GM19372 (cell line): ENCODE data around the gene SACM1L.
"Not testable (repeated sequence)": the region's sequence is repeated elsewhere in the genome, so short reads cannot be mapped to it uniquely, and the experiment has no call there.

Source experiments
- ATAC-seq: cut with Tn5 transposase; IDR thresholded peaks from one replicate; pipeline ENCODE4 v1.9.1; 2021; ENCODE audit warnings: mild to moderate bottlenecking, low read depth, moderate library complexity; ENCODE audit not compliant: unreplicated experiment

SACM1L gene

GRCh38 chr3:45690336-45691035 is 1.3 kb downstream of the SACM1L start:
- ATAC-seq: no peak

GRCh38 chr3:45691842-45692241 is 2.6 kb downstream of the SACM1L start:
- ATAC-seq: no peak

- no peak for ATAC-seq
Measured at GRCh38 chr3:45692866-45693265, 3.7 kb downstream of the SACM1L start.

DNA sequence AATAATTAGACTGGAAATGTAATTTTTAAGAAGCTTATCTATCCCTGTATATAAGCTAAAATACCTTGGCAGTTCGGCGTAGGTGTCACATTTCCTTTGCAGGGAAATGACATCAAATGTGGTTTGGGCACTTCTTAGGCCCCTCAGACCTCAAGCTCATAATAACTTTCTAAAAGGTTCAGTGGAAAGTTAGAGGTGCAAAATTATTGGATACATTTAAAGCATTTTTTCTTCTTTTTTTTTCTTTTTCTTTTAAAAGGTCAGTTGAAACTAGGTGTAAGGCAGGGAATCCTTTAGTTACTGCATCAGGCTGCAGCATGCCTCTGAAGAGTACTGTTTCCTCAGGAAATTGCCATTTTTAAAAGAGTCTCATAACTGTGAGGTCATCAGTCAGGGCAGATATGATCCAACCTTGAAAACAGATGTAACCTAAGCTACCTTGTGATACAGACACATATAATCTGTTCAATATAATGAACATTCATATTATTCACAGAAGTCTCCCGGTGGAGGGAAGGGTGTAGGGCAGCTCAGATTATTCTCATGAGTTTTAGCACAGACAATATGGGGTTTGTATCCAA is 4.8 kb downstream of the SACM1L start:
- no peak for ATAC-seq

DNA sequence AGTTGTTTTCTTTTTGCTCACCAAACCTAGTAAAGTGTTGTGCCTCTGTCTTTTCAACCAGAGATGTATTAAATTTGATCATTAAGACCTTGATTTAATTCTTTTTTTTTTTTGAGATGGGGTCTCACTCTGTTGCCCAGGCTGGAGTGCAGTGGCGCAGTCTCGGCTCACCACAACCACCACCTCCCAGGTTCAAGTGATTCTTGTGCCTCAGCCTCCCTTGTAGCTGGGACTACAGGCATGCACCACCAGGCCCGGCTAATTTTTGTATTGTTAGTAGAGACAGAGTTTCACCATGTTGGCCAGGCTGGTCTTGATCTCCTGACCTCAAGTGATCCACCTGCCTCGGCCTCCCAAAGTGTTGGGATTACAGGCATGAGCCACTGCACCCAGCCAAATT is 6.0 kb downstream of the SACM1L start:
- not testable (repeated sequence) for ATAC-seq

DNA sequence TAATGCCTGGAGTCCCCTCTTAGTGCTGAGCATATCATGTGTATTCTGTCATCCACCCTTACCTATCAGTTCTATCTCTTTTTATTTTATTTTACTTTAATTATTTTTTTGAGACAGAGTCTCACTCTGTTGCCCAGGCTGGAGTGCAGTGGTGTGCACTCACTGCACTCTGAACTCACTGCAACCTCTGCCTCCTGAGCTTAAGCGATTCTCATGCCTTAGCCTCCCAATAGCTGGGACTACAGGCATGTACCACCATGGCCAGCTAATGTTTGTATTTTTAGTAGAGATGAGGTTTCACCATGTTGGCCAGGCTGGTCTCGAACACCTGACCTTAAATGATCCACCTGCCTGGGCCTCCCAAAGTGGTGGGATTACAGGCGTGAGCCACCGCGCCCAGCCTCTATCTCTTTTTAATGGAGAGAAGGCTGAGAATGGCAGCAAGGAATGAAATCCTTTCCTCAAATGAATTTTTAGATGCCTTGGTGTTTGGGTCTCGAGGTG is 11.4 kb downstream of the SACM1L start:
- ATAC-seq: no peak

- no peak for ATAC-seq
Measured at GRCh38 chr3:45701172-45701867, 12.1 kb downstream of the SACM1L start.

DNA sequence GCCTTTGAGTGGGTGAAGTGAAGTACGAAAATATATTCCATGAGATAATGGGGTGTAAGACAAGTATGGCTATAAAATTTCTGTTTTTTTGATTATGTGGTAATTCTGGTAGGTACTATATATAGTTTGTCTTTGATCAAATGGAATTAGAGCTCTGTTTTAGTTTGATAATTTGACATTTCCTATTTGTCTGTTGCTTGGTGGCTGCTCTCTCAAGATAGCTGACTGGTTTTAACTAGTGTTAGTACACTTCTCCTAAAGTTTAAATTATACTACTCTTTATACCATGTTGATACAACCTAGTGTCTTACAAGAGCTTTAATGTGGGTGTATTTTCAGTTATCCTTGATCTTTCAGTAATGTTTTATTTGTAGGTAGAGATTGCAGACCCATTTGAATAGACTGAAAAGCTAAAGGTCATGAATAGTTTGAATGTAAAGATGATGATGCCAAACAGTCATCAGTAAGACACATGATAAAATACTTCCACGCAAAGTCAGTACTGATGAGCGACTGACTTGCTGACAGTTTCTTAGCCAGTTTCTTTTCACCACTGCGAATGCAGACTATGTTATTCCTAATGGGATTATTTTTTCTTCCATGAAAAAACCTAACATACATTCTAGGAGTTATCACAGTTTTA is 15.2 kb downstream of the SACM1L start:
- no peak for ATAC-seq

GRCh38 chr3:45705839-45706808 is 16.9 kb downstream of the SACM1L start:
- no peak for ATAC-seq

DNA sequence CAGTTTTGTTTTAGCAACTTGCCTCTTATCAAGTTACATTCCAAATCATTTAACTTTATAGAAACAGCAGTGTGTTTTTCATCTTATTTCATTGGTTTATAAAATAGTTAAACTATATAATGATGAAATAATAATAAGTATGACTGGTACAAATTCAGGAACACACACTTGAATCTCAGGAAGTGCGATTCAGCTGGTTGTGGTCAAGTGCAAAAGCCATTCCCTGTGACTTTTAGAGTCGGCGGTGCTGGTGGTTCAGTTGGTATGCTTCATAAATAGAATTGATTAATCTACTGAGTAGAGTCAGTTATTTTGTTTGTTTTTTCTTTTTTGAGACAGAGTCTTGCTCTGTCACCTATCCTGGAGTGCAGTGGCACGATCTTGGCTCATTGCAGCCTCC is 22.7 kb downstream of the SACM1L start:
- ATAC-seq: no peak

DNA sequence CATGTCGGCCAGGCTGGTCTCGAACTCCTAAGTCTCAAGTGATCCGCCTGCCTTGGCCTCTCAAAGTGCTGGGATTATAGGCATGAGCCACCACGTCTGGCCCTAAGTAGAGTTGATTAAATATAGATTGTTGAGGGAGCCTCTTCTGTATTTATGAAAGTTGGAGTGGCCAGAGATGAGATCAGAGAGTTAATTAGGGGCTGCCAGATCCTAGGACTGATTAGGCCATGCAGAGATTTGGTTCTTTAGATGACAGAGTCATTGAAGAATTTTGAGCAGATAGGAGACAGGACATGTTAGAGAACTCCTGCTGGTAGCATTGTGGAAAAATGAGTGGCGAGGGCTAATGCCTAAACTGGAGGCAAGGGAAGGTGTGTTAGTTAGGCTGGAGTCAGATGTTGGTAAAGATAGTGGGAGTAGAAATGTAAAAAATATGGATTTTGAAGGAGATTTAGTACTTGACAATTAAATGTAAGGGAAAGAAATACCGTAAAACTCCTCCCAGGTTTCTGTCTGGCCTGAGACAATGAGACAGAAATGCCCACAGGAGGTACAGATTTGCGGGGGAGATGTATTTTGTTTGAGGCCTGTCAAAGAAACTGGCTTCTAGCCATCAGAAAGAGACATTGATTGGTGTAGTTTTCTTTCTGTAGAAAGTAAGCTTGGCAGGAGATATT is 23.4 kb downstream of the SACM1L start:
- no peak for ATAC-seq

DNA sequence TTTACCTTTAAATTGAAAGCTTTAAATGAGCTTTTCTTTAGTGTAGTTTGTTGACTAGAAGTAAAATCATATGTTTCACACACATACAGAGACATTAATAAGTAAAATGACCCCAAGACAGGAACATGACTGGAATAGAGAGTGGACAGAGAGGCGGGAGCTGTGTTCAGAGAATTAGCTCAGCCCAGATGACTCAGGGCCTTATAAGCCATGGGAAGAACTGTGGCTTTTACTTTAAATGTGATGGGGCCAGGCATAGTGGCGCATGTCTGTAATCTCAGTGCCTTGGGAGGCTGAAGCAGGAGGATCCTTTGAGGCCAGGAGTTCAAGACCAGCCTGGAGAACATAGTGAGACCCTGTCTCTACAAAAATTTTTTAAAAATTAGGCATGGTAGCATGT is 26.7 kb downstream of the SACM1L start:
- ATAC-seq: no peak

GRCh38 chr3:45716790-45717336 is 27.7 kb downstream of the SACM1L start:
- ATAC-seq: no peak

DNA sequence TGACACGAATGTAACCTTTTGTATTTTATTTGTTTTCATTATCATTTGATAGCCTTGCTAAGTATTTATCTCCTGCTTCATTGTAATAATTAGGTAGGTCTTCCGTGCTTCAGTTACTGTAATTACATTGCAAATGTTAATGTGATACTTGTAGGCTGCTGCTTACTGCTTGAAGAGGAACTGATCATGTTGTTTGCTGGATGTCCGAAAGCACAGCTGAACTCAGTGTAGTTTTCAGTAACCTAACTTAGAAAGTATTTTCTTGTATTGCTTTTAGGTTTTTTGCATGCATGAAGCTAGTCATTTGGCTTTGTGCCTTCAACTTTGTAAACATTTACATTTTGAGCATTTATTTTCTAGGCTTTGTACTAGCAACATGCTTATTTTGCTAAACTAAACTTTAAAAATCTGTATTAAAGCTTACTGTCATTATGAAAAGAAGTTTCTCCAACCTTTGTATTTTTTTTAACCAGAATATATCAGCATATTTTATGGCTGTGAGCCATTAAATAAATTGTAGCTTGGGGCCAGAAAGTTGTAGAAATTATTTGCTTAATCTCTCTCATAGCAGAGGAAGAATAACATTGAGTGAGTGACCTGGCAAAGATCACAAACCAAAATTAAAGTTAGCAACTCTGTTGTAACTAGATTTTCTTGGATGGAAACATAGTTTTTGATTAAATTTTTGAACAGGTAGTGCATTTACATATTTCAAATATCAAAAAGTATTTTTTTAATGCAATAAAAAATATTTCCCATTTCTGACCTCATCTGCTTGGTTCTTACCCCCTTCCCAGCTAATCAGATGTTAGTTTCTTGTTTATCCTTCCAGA is 30.7 kb downstream of the SACM1L start:
- ATAC-seq: no peak

DNA sequence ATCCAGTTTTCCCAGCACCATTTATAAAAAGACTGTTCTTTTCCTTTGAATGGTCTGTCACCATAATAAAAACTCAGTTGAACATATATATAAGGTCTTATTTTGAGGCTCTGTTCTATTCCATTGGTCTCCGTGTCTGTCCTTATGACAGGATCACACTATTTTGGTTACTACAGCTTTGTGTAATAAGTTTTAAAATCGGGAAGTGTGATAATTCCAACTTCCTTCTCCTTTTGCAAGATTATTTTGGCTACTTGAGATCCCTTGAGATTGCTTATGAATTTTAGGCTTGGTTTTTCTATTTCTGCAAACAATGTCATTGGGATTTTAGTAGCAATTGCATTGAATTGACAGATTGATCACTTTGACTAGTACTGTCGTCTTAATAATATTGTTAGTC is 35.7 kb downstream of the SACM1L start:
- ATAC-seq: no peak

GRCh38 chr3:45729614-45730013 is 40.4 kb downstream of the SACM1L start:
- no peak for ATAC-seq

DNA sequence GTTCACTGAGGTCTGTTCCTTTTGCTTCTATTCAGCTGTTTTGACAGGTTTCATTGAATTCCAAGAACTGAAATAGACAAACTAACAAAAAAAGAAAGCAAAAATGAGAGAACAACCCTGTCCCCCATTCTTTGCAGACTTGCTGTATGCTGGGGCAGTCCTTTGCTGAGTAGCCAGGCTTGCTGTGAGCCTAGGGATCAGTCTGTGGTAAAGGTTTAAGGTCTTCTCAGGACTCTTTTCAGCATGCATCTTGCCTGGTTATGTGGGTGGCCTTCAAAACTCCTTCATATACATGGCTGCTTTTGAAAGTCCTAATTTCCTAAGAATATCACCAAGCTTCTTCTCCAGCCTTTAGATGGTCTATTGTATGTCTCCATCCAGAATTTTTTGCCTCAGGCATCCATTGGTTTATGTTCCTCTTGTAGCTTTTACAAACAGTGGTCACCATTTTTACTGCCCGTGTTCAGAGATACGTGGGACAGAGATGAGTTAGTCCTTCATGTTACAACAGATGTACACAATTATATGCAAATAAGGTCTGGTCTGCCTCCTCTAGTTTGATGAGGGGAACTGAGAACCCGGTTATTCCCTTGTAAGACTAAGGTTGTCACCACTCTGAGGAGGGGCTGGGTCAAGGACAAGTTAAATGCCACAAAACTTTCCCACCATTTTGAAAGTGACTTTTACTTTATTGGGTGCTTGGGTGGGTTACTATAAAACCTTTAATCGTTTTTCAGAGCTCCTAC is 41.4 kb downstream of the SACM1L start:
- ATAC-seq: peak; percentile 53

- no peak for ATAC-seq
Measured at GRCh38 chr3:45736707-45737106, 47.5 kb downstream of the SACM1L start.
